K562 (cell line): ENCODE data around the gene BLM. TPM values are rescaled to one million over a fixed set of nuclear protein-coding genes. Genes with fewer than 3 reads are reported as not detected.

Source experiments
- BMI1 ChIP-seq: fragments of 150-350 bp; IDR thresholded peaks from 2 replicates; pipeline ENCODE4 v1.6.1; 2014; ENCODE audit warnings: low read length
- HDAC1 ChIP-seq, 2 experiments: fragments of 450-650 bp; IDR thresholded peaks; 2 replicates each; pipeline ENCODE4 v1.6.1; 2016 to 2017; ENCODE audit warnings: inconsistent platforms in 1 of 2, mild to moderate bottlenecking in 1 of 2, moderate library complexity in 1 of 2
- HOMEZ ChIP-seq: fragments of 250-450 bp; sonication (Bioruptor Pico); IDR thresholded peaks from 2 replicates; pipeline ENCODE4 v1.4.0; 2020; ENCODE audit warnings: mild to moderate bottlenecking, moderate library complexity
- PTRF ChIP-seq: fragments of 450-650 bp; IDR thresholded peaks from 2 replicates; pipeline ENCODE4 v1.6.1; 2016; ENCODE audit warnings: mild to moderate bottlenecking, missing genetic modification characterization, missing compliant biosample characterization
- SRSF9 ChIP-seq: fragments of 200-400 bp; formaldehyde crosslinking; IDR thresholded peaks from 2 replicates; pipeline ENCODE4 v1.6.1; 2017; ENCODE audit warnings: low read depth, low read length, borderline replicate concordance
- TCF3 ChIP-seq: sonication (generic); formaldehyde crosslinking; IDR thresholded peaks from 2 replicates; pipeline ENCODE4 v1.4.0; 2020; ENCODE audit warnings: mild to moderate bottlenecking, missing genetic modification reagents
- THAP12 ChIP-seq: fragments of 250-450 bp; sonication (Bioruptor Pico); IDR thresholded peaks from 2 replicates; pipeline ENCODE4 v1.9.0; 2021; ENCODE audit warnings: mild to moderate bottlenecking, inconsistent platforms
- TOE1 ChIP-seq, 2 experiments: fragments of 450-650 bp in 1 of 2; sonication (generic) in 1 of 2; formaldehyde crosslinking in 1 of 2; IDR thresholded peaks; 2 replicates each; pipeline versions ENCODE4 v1.7.1 to v1.8.0; 2016 to 2022; ENCODE audit warnings: borderline replicate concordance in 2 of 2, mild to moderate bottlenecking in 2 of 2, antibody characterized with exemption in 1 of 2, inconsistent platforms in 1 of 2, low read depth in 1 of 2, missing genetic modification reagents in 1 of 2, moderate library complexity in 1 of 2
- USF1 ChIP-seq: sonication (generic); formaldehyde crosslinking; IDR thresholded peaks from 2 replicates; pipeline ENCODE4 v1.9.0; 2022; ENCODE audit warnings: mild to moderate bottlenecking, missing genetic modification reagents
- ZBTB49 ChIP-seq: sonication (generic); formaldehyde crosslinking; IDR thresholded peaks from 2 replicates; pipeline ENCODE4 v1.8.0; 2022; ENCODE audit warnings: missing genetic modification reagents, mild to moderate bottlenecking, borderline replicate concordance
- ZNF133 ChIP-seq: fragments of 250-450 bp; sonication (Bioruptor Pico); IDR thresholded peaks from 2 replicates; pipeline ENCODE4 v1.4.0; 2020; ENCODE audit warnings: mild to moderate bottlenecking
- ZNF174 ChIP-seq: fragments of 250-450 bp; sonication (Bioruptor Pico); IDR thresholded peaks from 2 replicates; pipeline ENCODE4 v1.4.0; 2020; ENCODE audit warnings: mild to moderate bottlenecking
- ZNF253 ChIP-seq: fragments of 250-450 bp; sonication (Bioruptor Pico); conservative IDR thresholded peaks from 2 replicates; pipeline ENCODE4 v1.6.1; 2021; ENCODE audit warnings: mild to moderate bottlenecking
- polyA plus RNA-seq, 8 experiments: library from polyadenylated mRNA; depleted of rRNA in 4 of 8; stranded (reverse) in 5 of 8; unstranded in 3 of 8; fragments of >200 nt; fragmentation: Nextera tagmentation in 2 of 8; fragmentation: Illumina TruSeq in 1 of 8; extraction: Ambion mirVana in 2 of 8; extraction: Trizol in 1 of 8; gene quantifications; 2 replicates each; pipeline versions ENCODE4 v1.2.1 to v1.2.3, GENCODE V29; 2011 to 2014; ENCODE audit warnings: inconsistent platforms in 1 of 8, missing spikeins in 1 of 8
- total RNA-seq, 7 experiments: library from RNA; depleted of rRNA in 6 of 7; stranded (reverse); fragments of >200 nt in 6 of 7; fragmentation: Illumina TruSeq in 2 of 7; extraction: Trizol in 2 of 7; gene quantifications; 2 replicates each; pipeline versions ENCODE4 v1.2.1 to v1.2.3, GENCODE V29; 2011 to 2021; ENCODE audit warnings: low replicate concordance in 1 of 7

BLM gene
- total and polyA plus RNA-seq, 9 of the 15 experiments (the other 6 are each of a cell fraction or from before 2014, with no cell fraction given) = 21.0 to 56.0 (median 43.9) TPM

GRCh38 chr15:90716976-90717821, at the start of gene BLM (continued):
- TF ChIP-seq HOMEZ (CRISPR knock-in tag) (no peak), ZNF133 (CRISPR knock-in tag) (no peak), ZBTB49 (CRISPR knock-in tag) (no peak), PTRF (tag) (no peak), ZNF253 (CRISPR knock-in tag) (no peak), TCF3 (CRISPR knock-in tag) (no peak), TOE1 (IDR thresholded peaks at IDR 0.05; ENCODE audit: borderline replicate concordance) (no peak; the same call in 1 of the 2 replicates), TOE1 (CRISPR knock-in tag; IDR thresholded peaks at IDR 0.05; ENCODE audit: borderline replicate concordance, low read depth) (no peak), HDAC1 (IDR thresholded peaks at IDR 0.05) (peak in 1 of 2 experiments; percentile 98; a peak in 2 of 4 replicates), THAP12 (peak; percentile 66; the same call in 1 of the 2 replicates), ZNF174 (CRISPR knock-in tag) (no peak), USF1 (CRISPR knock-in tag) (peak; percentile 82), BMI1 (no peak), SRSF9 (no peak)
